ENCODE results near the gene P2RY6.
"Not testable (repeated sequence)": the region's sequence is repeated elsewhere in the genome, so short reads cannot be mapped to it uniquely, and the experiment has no call there.

Gene P2RY6

GRCh38 chr11:73272680-73273038, 521 bp downstream of the P2RY6 start:
- no peak for TF ChIP-seq CTCF (IDR thresholded peaks at IDR 0.05; ENCODE audit: control insufficient read depth, extremely low read depth, insufficient read depth)
- no peak overlapping the region for H3K4me3 ChIP-seq (ENCODE audit: low read depth, low read length)
- no peak for DNase-seq (ENCODE audit: low read depth)

- DNase-seq (ENCODE audit: low read depth), result no peak
- no peak for TF ChIP-seq CTCF (IDR thresholded peaks at IDR 0.05; ENCODE audit: control insufficient read depth, extremely low read depth, insufficient read depth)
- H3K4me3 ChIP-seq (ENCODE audit: low read depth, low read length), result no peak overlapping the region
These were observed 1.2 kb downstream of the P2RY6 start for GRCh38 chr11:73273222-73273895.

DNA sequence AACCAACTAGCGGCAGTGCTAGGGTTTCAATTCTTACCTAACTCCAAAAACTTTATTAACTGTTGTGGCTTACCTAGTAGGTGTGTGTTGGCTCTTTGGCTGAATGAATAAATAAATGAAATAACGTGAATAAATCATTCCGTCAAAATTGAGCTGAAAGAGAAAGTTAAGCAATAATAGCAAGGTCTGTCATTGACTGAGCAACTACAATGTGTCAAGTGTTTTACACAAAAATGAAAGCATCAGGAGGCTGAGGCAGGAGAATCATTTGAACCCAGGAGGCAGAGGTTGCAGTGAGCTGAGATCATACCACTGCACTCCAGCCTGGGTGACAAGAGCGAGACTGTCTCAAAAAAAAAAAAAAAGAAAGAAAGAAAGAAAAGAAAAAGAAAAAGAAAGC, 2.1 kb downstream of the P2RY6 start:
- not testable (repeated sequence) for DNase-seq (ENCODE audit: low read depth); H3K4me3 ChIP-seq (ENCODE audit: low read depth, low read length)

GRCh38 chr11:73274722-73275380, 2.7 kb downstream of the P2RY6 start:
- H3K4me3 ChIP-seq (ENCODE audit: low read depth, low read length), result no peak overlapping the region
- no peak for DNase-seq (ENCODE audit: low read depth)
- TF ChIP-seq CTCF (IDR thresholded peaks at IDR 0.05; ENCODE audit: control insufficient read depth, extremely low read depth, insufficient read depth), result no peak

GRCh38 chr11:73275381-73275750, 3.2 kb downstream of the P2RY6 start:
- DNase-seq (ENCODE audit: low read depth), result no peak
- no peak overlapping the region for H3K4me3 ChIP-seq (ENCODE audit: low read depth, low read length)
- no peak for TF ChIP-seq CTCF (IDR thresholded peaks at IDR 0.05; ENCODE audit: control insufficient read depth, extremely low read depth, insufficient read depth)

DNA sequence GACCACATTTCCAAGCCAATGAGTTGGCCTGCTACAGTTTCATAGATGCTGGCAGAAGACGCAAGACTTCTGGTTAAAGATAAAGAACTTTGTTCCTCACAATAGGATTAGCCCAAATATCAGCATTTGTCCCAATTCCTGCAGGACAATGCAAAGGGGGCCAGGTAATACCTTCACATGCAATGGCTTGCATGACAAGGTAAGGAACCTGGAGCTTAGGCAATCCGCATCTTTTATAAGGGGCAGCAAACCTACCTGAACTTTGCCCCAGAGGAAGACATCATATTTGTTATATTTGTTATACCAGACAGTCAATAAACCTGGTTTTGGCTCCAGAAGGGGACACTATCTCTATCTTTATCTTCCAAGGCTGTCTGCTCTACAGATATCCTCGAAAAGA, 5.3 kb downstream of the P2RY6 start:
- no peak for DNase-seq (ENCODE audit: low read depth)
- H3K4me3 ChIP-seq (ENCODE audit: low read depth, low read length), result no peak overlapping the region
- no peak for TF ChIP-seq CTCF (IDR thresholded peaks at IDR 0.05; ENCODE audit: control insufficient read depth, extremely low read depth, insufficient read depth)

DNA sequence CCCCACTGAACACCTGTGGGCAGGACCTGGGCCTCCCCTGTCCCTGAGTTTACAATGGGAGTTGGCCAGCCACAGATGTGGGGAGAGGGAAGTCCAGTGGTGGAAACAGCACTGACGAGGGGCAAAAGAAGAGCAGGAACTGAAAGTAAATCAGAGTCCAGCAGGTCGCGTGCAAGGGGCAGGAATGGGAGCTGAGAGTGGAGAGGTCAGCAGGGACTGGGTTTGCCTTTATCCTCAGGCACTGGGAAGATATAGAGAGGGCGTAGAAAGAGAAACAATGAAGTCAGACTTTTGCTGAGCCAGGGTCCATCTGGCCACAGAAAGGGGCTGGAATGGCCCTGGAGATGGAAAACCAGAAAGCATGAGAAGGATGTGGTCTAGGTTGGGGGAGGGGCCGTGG, 8.5 kb downstream of the P2RY6 start:
- no peak for TF ChIP-seq CTCF (IDR thresholded peaks at IDR 0.05; ENCODE audit: control insufficient read depth, extremely low read depth, insufficient read depth)
- DNase-seq (ENCODE audit: low read depth), result no peak
- H3K4me3 ChIP-seq (ENCODE audit: low read depth, low read length), result no peak overlapping the region
